Endodermal cell (in vitro differentiated cells): ENCODE data around the gene SIDT1. TPM values are rescaled to one million over a fixed set of nuclear protein-coding genes. Genes with fewer than 3 reads are reported as not detected.

Experiments
- DNase-seq: peaks from one replicate; pipeline ENCODE4 v3.0.0-alpha.2; 2017
- H3K27ac ChIP-seq: 2 replicates; pipeline ENCODE4 v1.5.1; 2013; ENCODE audit warnings: mild to moderate bottlenecking, low read depth, low read length, moderate library complexity
- H3K27me3 ChIP-seq: 2 replicates; pipeline ENCODE4 v1.6.1; 2013; ENCODE audit warnings: mild to moderate bottlenecking, low read length, moderate library complexity; ENCODE audit not compliant: insufficient read depth, control insufficient read depth, poor library complexity, severe bottlenecking
- H3K36me3 ChIP-seq: 2 replicates; pipeline ENCODE4 v1.7.0; 2013; ENCODE audit warnings: mild to moderate bottlenecking, low read length, moderate library complexity; ENCODE audit not compliant: control insufficient read depth, insufficient read depth
- H3K4me1 ChIP-seq: one replicate; pipeline ENCODE4 v1.7.0; 2013; ENCODE audit warnings: low read length; ENCODE audit not compliant: control insufficient read depth, insufficient read depth
- H3K4me3 ChIP-seq: 2 replicates; pipeline ENCODE4 v1.5.1; 2013; ENCODE audit warnings: mild to moderate bottlenecking, low read length, moderate library complexity
- H3K9ac ChIP-seq: 2 replicates; pipeline ENCODE4 v1.6.1; 2013; ENCODE audit warnings: mild to moderate bottlenecking, low read length, moderate library complexity; ENCODE audit not compliant: poor library complexity, severe bottlenecking; ENCODE audit errors: extremely low read depth
- H3K9me3 ChIP-seq: 2 replicates; pipeline ENCODE4 v1.6.1; 2013; ENCODE audit warnings: mild to moderate bottlenecking, low read length, moderate library complexity; ENCODE audit not compliant: control insufficient read depth
- H3K27ac Mint-ChIP-seq: 2 replicates; pipeline ENCODE4 v1.8.0; 2020; ENCODE audit warnings: mixed read lengths
- H3K27me3 Mint-ChIP-seq: 2 replicates; pipeline ENCODE4 v1.8.0; 2021; ENCODE audit warnings: mild to moderate bottlenecking, mixed read lengths; ENCODE audit not compliant: insufficient read depth
- H3K36me3 Mint-ChIP-seq: 2 replicates; pipeline ENCODE4 v1.8.0; 2020; ENCODE audit warnings: low read depth, mixed read lengths
- H3K4me1 Mint-ChIP-seq: 2 replicates; pipeline ENCODE4 v1.8.0; 2020; ENCODE audit warnings: mixed read lengths
- H3K4me3 Mint-ChIP-seq: 2 replicates; pipeline ENCODE4 v1.8.0; 2020; ENCODE audit warnings: mild to moderate bottlenecking, moderate library complexity, mixed read lengths
- H3K9me3 Mint-ChIP-seq: 2 replicates; pipeline ENCODE4 v1.8.0; 2020; ENCODE audit warnings: mild to moderate bottlenecking, mixed read lengths
- WGBS, 2 experiments: methylation state at CpG; one replicate each; pipeline versions ENCODE4 v1.1.5 to v1.1.7; 2013; ENCODE audit warnings: missing lambda C conversion rate in 2 of 2, mixed read lengths in 1 of 2; ENCODE audit not compliant: insufficient coverage in 1 of 2, insufficient read length in 1 of 2; 5-methylcytosine and 5-hydroxymethylcytosine counted together
- total RNA-seq, 2 donors: library from RNA; stranded (reverse); fragmentation: NEBNext Ultra II Directional in 1 of 2; extraction: Animal tissue kit (Norgen Biotek cat#: 25700) in 1 of 2; gene quantifications; 2 replicates in 1 of 2; 3 replicates in 1 of 2; pipeline ENCODE4 v1.2.1, GENCODE V29; 2021
- TF ChIP-seq, protein P1 (sequence below): fragments of 200-600 bp; sonication (generic); conservative IDR thresholded peaks from 2 replicates; pipeline ENCODE4 v1.5.0; 2021; ENCODE audit warnings: antibody characterized with exemption, mild to moderate bottlenecking

Gene SIDT1
- total RNA-seq, 2 donors from 2014 or later: not detected

DNA sequence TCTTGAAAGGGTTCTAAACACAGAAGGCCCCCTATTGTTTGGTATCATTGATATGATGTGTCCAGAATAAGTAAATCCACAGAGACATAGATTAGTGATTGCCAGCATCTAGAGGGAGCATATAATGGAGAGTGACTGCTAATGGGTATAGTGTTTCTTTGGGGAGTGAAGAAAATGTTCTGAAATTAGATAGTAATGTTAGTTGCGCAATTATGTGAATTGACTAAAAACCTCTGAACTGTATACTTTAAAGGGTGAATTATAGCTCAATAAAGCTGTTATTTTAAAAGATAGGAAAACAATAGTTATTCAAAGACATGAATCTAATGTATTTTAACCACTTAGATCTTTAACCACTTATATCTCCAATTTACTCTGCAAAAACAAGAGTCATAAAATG lies 23.4 kb upstream of the SIDT1 start:
- H3K4me3 Mint-ChIP-seq: no peak overlapping the region
- Histone ChIP-seq H3K9me3 (peaks cover 18% of the 10 kb centered on the region), H3K9ac (no peak overlapping the region), H3K4me1 (no peaks in the 10 kb centered on the region), H3K4me3 (no peak overlapping the region), H3K27ac (no peak overlapping the region), H3K27me3 (peaks cover 15% of the 10 kb centered on the region), H3K36me3 (no peaks in the 10 kb centered on the region)
- TF ChIP-seq, protein P1, sequence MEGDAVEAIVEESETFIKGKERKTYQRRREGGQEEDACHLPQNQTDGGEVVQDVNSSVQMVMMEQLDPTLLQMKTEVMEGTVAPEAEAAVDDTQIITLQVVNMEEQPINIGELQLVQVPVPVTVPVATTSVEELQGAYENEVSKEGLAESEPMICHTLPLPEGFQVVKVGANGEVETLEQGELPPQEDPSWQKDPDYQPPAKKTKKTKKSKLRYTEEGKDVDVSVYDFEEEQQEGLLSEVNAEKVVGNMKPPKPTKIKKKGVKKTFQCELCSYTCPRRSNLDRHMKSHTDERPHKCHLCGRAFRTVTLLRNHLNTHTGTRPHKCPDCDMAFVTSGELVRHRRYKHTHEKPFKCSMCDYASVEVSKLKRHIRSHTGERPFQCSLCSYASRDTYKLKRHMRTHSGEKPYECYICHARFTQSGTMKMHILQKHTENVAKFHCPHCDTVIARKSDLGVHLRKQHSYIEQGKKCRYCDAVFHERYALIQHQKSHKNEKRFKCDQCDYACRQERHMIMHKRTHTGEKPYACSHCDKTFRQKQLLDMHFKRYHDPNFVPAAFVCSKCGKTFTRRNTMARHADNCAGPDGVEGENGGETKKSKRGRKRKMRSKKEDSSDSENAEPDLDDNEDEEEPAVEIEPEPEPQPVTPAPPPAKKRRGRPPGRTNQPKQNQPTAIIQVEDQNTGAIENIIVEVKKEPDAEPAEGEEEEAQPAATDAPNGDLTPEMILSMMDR: no peak
- H3K9me3 Mint-ChIP-seq: peaks cover 12% of the 10 kb centered on the region
- WGBS, 2 experiments: 100% methylated on average over 1 of the region's 1 CpG; no CpG with 5 or more reads in 1 of the 2 experiments
- no peaks in the 10 kb centered on the region for H3K4me1 Mint-ChIP-seq
- no peak overlapping the region for H3K27ac Mint-ChIP-seq
- peaks cover 8% of the 10 kb centered on the region for H3K27me3 Mint-ChIP-seq
- DNase-seq: no peak
- peaks cover 30% of the 10 kb centered on the region for H3K36me3 Mint-ChIP-seq

DNA sequence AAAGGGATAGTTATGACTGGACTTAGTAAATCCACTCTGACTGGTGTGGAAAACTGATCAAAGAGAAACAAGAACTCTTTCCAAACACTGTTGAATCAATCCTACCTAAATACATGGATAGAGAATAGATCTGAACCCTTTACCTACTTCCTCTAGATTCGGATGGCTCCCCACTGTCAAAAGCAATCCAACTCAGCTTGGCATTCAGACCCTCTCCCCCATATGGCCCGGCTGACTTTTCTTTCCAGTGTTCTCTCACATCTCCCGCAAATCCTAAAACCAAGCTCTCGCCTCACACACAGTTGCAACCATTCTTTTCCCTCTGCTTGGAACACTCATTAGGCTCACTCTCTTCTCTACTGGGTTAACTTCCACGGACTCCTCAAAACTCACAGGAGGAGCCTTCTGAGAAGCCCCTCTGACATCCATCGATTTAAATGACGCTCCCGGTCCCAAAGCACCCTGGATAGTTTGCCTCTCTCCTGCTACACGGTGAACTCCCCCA lies 18.0 kb upstream of the SIDT1 start:
- Histone ChIP-seq H3K9me3 (peaks cover 10% of the 10 kb centered on the region), H3K4me3 (peak overlapping the region; percentile 98), H3K4me1 (no peaks in the 10 kb centered on the region), H3K27me3 (peaks cover 29% of the 10 kb centered on the region), H3K9ac (peak overlapping the region; percentile 70), H3K27ac (peak overlapping the region; percentile 67), H3K36me3 (no peaks in the 10 kb centered on the region)
- DNase-seq: no peak
- H3K4me3 Mint-ChIP-seq: no peak overlapping the region
- peaks cover 24% of the 10 kb centered on the region for H3K27me3 Mint-ChIP-seq
- peaks cover 14% of the 10 kb centered on the region for H3K36me3 Mint-ChIP-seq
- H3K27ac Mint-ChIP-seq: no peak overlapping the region
- H3K4me1 Mint-ChIP-seq: no peaks in the 10 kb centered on the region
- H3K9me3 Mint-ChIP-seq: peaks cover 12% of the 10 kb centered on the region
- 0 to 1% methylated on average over 5 to 9 of the region's 9 CpGs for WGBS, 2 experiments
- TF ChIP-seq, protein P1: no peak

DNA sequence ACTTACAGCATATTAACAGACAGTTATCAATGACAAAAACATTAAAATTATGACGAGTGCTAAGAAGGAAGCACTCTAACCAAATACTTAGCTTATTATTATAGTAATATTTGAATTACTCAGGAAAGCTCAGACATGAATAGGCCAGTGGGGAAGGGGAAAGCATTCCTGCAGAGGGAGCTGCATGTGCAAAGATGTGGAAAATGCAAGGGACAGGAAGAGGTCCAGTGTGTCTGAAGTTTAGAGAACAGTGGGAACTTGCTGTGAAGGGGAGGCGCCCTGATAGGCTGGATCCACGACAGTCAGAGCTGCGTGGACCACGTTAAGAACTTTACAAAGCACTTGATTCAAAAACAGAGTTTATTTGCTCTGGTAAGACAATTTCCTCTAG lies 16.2 kb upstream of the SIDT1 start:
- H3K4me3 ChIP-seq: no peak overlapping the region
- no peaks in the 10 kb centered on the region for H3K9me3 ChIP-seq
- DNase-seq: no peak
- no peak overlapping the region for H3K4me3 Mint-ChIP-seq
- H3K27ac ChIP-seq: no peak overlapping the region
- peaks cover 34% of the 10 kb centered on the region for H3K27me3 Mint-ChIP-seq
- H3K36me3 Mint-ChIP-seq: peaks cover 4% of the 10 kb centered on the region
- H3K9me3 Mint-ChIP-seq: peaks cover 2% of the 10 kb centered on the region
- no peaks in the 10 kb centered on the region for H3K4me1 ChIP-seq
- H3K27ac Mint-ChIP-seq: peak overlapping the region; percentile 3
- TF ChIP-seq, protein P1: peak; percentile 16
- no peaks in the 10 kb centered on the region for H3K36me3 ChIP-seq
- H3K4me1 Mint-ChIP-seq: no peaks in the 10 kb centered on the region
- no peak overlapping the region for H3K9ac ChIP-seq
- WGBS, 2 experiments: 63 to 70% methylated on average over 3 to 4 of the region's 5 CpGs
- peaks cover 34% of the 10 kb centered on the region for H3K27me3 ChIP-seq
